Pons (tissue), 1 donor: ENCODE results near the gene FAM90A1.
"Not testable (repeated sequence)": the region's sequence is repeated elsewhere in the genome, so short reads cannot be mapped to it uniquely, and the experiment has no call there.

Experiments
- DNase-seq: peaks from one replicate; pipeline ENCODE4 v3.0.0-alpha.2; 2016; ENCODE audit warnings: low spot score

The FAM90A1 gene, protein sequence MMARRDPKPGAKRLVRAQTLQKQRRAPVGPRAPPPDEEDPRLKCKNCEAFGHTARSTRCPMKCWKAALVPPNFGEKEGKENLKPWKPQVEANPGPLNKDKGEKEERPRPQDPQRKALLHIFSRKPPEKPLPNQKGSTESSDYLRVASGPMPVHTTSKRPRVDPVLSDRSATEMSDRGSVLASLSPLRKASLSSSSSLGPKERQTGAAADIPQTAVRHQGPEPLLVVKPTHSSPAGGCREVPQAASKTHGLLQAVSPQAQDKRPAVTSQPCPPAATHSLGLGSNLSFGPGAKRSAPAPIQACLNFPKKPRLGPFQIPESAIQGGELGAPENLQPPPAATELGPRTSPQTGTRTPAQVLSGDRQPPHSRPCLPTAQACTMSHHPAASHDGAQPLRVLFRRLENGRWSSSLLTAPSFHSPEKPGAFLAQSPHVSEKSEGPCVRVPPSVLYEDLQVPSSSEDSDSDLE

DNA sequence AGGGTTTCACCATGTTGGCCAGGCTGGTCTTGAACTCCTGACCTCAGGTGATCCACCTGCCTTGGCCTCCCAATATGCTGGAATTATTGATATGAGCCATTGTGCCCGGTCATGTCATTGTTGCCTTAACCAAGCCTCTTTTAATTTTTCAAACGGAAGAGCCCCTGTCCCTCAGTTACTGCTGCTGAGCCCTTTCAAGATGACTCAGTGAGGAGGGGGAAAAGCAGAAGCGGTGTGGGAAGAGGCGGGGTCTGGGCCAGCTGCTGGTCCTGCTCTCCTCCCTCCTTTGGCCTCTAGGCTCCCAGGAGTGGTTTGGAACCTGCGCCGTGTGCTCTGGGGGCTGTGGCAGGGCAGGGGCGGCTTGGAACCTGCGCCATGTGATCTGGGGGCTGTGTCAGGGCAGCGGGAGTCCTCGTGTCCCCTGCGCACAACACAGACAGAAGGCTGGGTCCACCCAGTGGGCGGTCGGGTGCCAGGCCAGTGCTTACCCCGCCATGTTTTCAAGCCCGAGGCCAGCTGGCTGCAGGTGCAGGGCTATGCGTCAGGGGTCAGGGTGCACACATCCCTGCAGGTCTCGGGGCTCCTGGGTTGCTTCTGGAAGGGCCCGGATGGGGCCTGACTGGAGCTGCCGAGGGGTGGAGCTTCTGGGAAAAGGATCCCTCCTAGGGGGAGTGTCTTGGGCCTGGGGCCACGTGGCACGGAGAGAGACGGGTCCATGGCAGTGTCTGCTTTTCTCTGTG, at the start of gene FAM90A1:
Gene FAM90A1 (minus strand): TSS at position 627 of the 740 bp plus-strand sequence. CDS start 2,786 bp downstream, outside the sequence.
- DNase-seq, result not testable (repeated sequence)

DNA sequence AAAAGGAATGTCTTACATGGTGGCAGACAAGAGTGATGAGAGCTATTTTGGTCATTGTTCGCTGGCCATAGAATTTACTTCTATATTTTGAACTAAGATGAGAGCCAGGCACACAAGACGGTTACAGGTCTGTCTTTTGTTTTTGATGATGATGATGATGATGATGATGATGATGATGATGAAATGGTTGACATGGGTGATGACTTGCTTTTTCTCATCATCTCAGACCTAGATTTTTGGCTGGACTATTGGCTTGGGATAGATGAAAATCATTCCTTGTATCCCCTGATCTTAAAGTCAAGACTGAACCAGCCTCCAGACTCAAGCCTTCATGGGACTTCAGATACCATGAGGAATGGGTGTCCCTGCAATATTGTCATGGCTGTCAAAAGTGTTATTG, 49.0 kb upstream of the FAM90A1 start:
- not testable (repeated sequence) for DNase-seq

DNA sequence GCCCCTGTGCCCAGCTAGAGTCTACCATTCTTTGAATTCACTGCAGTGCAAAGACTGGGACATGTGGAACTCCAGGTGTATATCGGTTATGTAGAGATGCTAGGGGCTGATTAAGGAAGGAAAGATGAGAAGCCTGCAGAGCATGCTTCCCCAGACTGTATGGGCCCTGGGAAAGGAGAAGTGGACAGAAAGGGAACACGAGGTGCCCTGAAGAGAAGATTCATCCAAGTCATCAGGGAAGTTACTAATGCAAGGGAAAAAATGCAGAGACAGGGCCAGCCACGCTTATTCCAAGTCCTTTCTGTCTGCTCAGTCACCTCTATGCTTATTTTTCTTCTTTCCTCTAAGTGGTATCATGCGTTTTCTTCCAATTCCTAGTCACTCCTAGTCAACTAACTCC, 39.3 kb upstream of the FAM90A1 start:
- peak; percentile 49 for DNase-seq

DNA sequence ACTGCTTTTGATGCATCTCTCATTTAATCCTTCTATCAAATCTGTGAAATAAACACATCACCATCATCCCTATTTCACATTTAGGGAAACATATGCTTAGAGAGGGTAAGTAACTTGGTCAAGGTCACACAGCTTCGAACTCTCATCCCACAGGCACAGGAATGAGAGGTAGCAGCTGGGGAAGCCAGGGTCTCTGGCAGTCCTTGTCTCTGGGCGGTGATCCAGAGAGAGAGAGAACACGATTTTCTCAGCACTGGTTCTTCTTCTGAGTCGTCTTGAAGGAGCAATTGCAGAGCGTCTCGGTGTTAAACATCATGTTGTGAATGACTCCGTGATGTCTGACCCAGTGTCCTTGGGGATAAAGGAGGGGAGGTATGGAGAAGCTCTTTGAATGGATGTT, 36.8 kb upstream of the FAM90A1 start:
- DNase-seq, result not testable (repeated sequence)

DNA sequence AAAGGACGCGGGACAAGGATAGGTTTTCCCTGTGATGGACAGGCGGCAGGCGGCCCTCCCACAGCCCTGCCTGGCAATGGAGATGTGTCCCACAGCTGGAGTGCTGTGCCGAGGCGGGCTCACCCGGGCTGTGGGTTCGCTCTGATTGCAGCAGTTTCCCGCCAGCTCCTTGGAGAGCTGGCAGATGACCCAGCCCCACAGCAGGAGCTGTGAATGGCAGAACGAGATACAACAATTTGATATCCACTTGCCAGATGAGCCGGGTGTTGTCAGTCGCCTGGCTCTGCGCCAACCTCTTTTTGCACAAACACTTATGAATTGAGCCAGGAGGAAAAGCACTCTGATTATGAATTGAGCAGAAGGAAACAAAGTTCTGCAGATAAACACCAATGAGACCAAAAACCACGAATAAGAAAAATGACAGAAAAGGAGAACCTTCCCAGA, 33.7 kb upstream of the FAM90A1 start:
- DNase-seq, result not testable (repeated sequence)

DNA sequence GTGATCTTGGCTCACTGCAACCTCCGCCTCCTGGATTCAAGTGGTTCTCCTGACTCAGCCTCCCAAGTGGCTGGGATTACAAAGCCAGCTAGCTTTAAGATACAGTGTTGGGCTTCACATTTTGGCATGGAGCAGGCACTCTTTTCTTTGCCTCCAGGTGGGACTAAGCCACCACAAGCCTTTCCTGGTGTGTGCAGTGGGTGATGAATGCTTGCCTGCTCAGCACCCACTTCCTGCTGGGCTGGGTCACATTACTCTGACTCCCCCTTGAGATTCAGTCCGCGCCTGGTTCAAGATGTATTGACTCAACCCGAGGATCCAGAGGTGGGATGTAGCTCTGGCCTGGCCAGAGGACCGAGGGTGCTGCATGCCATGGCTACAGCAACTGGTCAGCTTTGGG, 28.9 kb upstream of the FAM90A1 start:
- not testable (repeated sequence) for DNase-seq

DNA sequence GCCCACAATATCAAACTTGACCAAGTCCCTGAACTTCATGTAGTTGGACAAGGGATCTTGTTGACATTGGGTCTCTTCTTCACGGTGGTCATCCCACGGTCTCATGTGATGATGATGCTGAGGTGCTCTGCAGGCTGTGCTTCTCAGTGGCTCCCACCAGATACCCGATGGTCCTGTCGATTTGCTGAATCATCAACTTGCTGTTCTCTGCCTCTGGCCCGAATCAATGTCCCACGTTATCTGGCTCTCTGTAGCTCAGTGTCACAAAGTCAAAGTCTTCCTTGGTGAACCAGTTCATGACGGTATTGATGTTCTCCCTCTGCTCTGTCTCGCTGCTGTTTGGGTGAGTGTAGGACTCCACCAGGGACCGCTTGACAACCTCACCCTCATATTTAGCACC, 27.3 kb upstream of the FAM90A1 start:
- DNase-seq, result not testable (repeated sequence)

DNA sequence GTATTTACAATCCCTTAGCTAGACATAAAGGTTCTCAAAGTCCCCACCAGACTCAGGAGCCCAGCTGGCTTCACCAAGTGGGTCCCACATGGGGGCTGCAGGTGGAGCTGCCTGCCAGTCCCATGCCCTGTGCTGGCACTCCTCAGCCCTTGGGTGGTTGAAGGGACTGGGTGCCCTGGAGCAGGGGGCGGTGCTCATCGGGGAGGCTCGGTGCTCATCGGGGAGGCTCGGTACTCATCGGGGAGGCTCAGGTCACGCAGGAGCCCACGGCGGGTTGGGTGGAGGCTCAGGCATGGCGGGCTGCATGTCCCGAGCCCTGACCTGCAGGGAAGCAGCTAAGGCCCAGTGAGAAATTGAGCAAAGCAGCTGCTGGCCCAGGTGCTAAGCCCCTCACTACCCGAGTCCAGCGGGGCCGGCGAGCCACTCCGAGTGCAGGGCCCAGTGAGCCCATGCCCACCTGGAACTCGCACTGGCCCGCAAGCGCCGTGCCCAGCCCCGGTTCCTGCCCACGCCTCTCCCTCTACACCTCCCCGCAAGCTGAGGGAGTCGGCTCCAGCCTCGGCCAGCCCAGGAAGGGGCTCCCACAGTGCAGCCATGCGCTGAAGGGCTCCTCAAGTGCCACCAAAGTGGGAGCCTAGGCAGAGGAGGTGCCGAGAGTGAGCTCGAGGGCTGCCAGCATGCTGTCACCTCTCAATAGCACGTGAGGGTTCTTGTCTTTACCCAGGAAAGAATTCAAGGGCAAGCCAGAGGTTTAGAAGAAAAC, 24.8 kb upstream of the FAM90A1 start:
- DNase-seq, result not testable (repeated sequence)

DNA sequence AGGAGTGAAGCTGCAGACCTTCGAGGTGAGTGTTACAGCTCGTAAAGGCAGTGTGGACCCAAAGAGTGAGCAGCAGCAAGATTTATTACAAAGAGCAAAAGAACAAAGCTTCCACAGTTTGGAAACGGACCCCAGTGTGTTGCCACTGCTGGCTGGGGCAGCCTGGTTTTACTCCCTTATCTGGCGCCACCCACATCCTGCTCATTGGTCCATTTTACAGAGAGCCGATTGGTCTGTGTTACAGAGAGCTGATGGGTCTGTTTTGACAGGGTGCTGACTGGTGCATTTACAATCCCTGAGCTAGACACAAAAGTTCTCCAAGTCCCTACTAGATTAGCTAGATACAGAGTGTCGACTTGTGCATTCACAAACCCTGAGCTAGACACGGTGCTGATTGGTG, 24.2 kb upstream of the FAM90A1 start:
- DNase-seq, result not testable (repeated sequence)

DNA sequence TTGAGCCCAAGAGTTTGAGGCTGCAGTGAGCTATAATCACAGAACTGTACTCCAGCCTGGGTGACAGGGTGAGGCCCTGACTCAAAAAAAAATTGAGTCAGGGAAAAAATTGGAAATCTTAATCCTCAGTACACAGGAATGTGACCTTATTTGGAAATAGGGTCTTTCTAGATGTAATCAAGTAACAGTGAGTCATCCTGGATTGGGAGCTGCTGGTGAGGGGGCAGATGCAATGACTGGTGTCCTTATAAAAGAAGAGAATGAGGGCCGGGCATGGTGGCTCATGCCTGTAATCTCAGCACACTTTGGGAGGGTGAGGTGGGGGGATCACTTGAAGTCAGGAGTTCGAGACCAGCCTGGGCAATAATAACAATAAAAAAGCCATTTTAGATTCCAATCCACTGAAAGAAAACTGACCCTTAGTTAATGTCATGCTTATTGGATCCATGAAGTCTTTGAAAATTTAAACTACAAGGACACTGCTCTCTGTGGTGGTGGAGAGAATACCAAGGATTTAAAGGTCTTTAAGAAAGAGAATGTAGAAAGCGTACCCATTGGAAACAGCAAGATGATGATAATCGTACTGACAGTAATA, 19.6 kb upstream of the FAM90A1 start:
- not testable (repeated sequence) for DNase-seq

DNA sequence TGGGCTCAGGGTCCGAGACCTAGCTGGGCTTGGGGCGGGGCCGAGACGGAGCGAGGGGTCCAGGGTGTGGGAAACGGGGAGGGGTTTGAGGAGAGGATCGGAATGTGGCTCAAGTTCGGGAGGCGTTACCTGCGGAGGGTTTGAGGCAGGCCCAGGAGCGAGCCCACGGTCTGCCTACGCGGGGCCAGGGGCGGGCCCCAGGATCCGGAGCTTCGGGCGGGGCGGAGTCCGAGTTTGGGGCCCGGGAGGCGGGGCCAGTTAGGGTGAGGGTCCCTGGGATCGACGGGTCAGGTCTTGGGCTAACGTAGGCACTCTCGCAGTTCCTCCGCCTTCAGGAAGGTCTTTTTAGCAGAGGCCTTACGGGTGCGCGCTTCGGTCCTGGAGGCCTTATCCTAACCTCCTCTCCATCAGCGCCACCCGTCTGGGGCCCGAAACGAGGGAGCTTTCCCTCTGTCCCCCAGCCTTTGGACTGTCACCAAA, 16.3 kb upstream of the FAM90A1 start:
- peak; percentile 37 for DNase-seq

DNA sequence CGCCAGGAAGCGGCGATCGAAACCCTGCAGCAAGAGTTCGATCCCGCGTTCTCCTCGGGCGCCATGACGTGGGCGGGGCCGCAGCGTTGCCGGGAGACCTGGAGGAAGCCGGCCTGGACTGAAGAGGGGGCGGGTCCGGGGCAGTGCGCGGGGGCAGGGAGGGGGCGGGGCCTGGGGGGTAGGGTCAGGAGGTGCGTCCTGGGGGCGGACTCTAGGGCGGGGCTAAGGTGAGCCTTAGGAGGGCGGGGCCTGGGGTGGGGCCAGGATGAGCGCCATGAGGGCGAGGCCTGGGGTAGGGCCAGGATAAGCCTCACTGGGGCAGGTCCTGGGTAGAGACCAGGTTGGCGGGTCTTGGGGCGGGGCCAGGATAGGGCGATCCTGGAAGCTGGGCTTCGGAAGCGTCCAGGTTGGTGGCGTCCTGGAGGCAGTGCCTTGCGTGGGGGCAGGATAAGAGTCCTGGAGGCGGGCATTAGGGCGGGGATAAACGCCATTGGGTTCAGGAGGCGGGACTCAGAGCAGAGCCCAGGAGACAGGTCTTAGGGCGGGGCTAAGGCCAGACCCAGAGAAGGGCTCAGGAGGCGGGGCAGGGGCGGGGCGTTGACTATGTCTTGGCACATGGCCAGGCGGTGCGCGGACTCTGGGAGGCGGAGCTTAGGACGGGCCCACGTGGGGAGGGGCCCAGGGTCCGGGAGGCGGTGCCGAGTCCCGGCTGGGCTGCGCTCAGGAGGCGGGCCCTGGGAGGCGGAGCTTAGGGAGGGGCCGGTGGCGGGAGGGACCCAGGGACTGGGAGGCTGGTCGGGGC, 15.7 kb upstream of the FAM90A1 start:
- DNase-seq, result peak; percentile 92

DNA sequence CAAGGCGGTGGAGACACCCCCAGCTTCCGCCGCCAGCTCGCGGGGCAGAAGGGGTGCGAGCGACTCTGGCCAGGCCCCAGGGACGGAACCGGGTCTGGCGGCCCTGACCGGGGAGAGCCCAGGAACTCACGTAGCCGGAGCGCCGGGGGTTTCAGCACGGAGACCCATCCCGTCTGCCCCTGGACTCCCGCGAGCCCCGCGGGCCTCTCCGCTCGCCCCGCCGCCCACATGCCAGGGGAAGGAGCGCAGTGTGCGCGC, 15.1 kb upstream of the FAM90A1 start:
- DNase-seq, result peak; percentile 6

DNA sequence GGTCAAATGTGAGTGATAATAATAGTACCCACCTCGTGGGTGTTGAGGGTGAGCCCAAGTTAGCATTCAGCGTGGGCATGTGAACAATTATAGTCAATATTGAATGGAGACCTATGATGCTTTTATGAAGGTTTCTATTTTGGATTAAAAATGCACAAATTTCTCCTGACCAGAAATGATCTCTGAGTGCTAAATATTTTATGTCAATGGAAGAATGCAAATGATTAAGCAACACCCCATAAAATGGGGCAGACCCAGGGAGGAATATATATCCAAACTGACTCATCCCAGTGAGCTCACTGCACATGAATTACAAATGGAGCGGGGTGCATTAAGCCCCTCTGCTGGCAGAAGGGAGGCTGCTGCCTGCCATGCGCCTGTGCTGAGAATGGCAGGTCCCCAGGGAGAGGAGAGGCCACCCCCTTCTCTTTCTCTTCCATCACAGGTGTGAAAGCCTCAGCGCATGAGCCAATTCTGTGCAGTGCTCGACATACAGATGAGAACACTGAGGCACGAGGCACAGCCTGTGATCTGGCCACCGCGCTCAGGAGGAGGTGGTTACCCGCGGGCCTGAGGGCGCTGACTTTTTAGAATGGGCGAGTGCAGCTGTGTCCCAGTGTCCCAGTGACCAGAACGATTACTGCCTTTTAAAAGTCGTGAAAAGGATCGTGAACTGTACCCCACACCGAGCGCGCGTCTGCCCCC, 14.7 kb upstream of the FAM90A1 start:
- not testable (repeated sequence) for DNase-seq

DNA sequence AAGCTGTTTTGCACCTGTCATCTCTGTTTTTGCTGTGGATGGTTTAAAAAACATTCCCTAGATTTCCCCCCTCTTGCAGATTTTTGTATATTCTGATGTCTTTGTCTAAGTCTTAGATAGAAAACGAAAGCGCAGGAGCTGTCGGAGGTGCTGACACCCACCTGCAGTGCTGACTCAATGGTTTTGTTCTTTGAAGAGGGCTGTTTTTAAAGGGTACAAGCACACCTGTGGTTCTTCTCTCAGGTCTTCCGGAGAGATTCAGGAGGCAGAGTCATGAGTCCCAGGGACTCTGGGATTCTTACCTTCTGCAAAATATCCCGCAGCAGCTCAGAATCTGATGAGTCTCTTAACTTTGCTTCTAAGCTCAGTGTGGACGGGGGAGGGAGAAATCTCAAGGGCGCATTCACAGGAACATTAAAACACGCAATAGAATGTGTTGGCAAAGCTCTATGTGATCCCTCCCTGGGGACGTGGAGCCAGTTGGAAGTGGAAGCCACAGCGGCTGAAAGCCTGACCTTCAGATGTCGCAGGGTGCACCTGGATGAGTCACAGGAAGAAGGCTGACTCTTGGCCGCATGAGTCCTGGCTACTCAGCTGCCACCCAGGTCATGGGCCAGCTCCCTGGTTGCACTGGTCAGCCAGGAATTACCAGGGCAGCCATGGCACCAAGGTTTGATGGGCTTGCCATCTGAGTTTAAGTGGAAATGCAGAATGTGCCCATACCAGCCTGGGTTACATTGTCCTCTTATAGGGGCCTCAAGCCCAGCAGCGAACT, 13.1 kb upstream of the FAM90A1 start:
- DNase-seq, result not testable (repeated sequence)

DNA sequence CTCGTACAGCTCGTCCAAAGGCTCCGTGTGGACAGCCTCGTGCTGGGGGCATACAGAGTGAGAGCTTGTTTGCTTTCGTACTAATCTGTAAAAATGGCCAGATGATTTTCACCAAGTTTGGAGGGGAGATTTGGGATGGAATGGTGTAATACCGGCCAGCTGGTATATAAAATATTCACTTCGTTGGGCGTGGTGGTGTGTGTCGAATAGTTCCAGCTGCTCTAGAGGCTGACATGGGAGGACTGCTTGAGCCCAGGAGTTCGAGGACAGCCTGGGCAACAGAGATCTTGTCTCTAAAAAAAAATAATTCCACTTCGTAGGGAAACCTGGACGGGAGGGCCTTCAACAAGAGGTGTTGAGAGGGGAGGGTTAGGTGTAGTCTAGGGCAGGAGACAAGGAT, 9.6 kb upstream of the FAM90A1 start:
- not testable (repeated sequence) for DNase-seq

DNA sequence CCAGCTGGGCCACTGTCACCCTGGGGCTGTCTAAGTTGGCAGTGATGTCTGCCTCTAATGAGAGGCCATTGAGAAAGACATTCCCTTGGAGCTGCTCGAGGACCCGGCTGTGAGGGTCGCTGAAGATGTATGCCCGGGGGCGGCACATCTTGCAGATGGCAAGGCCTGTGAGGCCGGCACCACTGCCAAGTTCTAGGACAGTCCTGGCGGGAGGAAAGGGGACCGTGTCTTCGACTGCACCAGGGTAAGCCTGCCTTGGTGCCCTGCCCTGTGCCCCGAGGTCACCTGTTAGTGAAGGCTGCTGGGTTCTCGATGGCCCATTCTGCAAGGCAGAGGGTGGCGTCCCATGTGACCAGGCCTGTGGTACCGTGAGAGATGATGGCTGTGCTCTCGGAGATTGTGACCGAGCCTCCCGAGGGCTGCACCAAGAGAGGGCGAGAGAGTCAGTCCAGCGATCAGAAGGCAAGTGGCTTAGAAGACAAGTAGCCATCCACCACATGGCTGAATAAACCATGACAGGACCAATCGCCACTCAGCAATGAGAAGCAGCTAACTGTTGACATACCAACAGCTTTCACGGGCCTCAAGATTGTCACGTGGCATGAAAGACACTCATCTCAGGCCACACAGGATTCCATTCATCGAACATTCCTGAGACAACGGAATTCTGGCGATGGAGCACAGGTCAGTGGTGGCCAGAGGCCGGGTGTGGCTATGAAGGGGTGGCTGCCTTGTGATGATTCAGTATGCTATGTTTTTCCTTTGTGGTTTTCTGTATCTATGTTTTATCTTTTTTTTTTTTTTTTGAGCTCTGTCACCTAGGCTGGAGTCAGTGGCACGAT, 8.1 kb upstream of the FAM90A1 start:
- not testable (repeated sequence) for DNase-seq

DNA sequence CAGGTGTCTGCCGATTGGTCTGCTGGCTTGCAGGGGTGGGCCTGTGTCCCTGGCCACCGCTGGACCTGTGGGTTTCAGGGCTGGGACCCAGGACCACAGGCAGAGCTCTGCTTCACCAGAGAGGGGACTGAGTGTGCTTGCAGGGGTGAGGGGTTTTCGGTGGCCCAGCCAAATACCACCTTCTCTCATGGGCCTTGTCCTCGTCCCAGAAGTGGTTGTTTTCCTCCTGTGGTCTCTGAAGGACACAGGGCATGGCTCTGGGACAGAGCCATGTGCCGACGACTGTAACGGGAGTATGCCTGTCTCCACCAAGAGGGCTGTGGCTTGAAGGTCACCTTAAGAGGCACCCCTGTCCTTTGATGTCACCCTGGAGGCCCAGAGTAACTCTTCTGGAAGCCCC, 7.3 kb upstream of the FAM90A1 start:
- not testable (repeated sequence) for DNase-seq
